K562 (cell line): ENCODE measurements around the gene BMP8B.

ENCODE experiments used
- EP300 ChIP-seq: IDR thresholded peaks from 2 replicates; pipeline ENCODE4 v1.6.1; 2012; ENCODE audit warnings: low read length, improper control_type of control experiment
- RAD21 ChIP-seq, 2 experiments: fragments of 250-450 bp in 1 of 2; fragments of 450-650 bp in 1 of 2; sonication (Bioruptor Pico) in 1 of 2; formaldehyde crosslinking in 1 of 2; IDR thresholded peaks in 1 of 2; conservative IDR thresholded peaks in 1 of 2; 2 replicates each; pipeline versions ENCODE4 v1.4.0 to v1.8.0; 2020 to 2022; ENCODE audit warnings: mild to moderate bottlenecking in 2 of 2, moderate library complexity in 1 of 2
- RBM17 ChIP-seq: fragments of 200-400 bp; formaldehyde crosslinking; IDR thresholded peaks from 2 replicates; pipeline ENCODE4 v1.6.1; 2017; ENCODE audit warnings: low read depth, mild to moderate bottlenecking, low read length, borderline replicate concordance
- ZNF3 ChIP-seq: fragments of 250-450 bp; sonication (Bioruptor Pico); IDR thresholded peaks from 2 replicates; pipeline ENCODE4 v1.5.0; 2021; ENCODE audit warnings: mild to moderate bottlenecking, moderate library complexity

- TF ChIP-seq EP300 (no peak), RBM17 (no peak), RAD21 (CRISPR knock-in tag; conservative IDR thresholded peaks at IDR 0.05 in 1 of 2, IDR thresholded peaks at IDR 0.05 in 1 of 2) (no peak), ZNF3 (no peak)
Measured at GRCh38 chr1:39805385-39805784, 16.7 kb upstream of the BMP8B start.
